NCI-H2196 treated with DMSO at 0.1 percent for 48 hours (cell line): Measurements from ENCODE around the gene INPP5A.

Experiments used
- DNase-seq: peaks from one replicate; lab custom pipeline; 2025; ENCODE audit not compliant: unreplicated experiment; lab: John Stamatoyannopoulos, UW

The INPP5A gene

DNA sequence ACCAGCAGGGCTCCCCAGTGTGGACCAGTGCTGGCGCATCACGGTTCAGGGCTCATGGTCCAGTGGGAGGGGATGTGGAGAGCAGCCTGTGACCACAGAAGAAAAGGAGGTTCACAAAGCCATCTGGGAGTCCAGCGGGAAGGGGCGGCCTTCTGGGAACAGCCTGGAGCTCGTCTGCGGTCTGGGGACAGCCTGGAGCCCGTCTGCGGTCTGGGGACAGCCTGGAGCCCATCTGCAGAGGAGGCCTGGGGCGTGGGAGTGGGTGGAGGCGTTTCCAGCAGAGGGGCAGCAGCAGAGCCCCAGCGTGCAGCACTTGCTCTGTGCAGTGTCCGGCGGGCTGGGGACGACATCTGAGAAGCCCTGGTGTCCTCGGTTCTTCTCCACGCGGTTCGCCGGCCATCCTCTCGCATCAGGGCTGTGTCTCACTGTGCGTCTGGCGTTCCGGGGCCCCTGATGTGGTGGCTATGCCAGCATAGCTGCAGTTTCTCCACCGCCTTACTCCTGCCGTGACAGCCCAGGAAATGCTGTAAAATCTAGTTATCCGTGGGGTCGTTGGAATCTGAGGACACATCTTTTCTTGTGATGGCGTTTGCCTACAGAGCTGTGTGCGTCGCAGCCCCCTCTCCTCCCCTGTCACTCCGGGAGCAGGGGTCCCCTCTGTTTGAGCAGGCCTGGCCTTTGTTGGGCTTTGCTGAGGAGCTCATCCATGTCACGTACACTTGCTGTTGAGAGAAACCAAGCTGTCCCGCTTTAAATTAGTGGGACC, 104.6 kb downstream of the INPP5A start:
- DNase-seq = no peak

DNA sequence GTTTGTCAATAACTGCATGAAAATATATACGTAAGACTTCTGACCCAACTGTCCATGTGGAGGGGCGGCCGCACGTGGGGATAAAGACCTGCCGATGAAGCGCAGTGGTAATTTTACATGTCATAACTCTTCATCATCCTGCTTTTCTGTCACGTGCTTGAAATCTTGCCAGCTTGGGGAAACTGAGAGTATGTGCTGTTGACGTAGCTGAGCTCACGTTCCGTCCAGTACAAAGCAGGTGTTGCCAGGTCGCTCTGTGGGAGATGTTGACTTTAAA, 105.1 kb downstream of the INPP5A start:
- no peak for DNase-seq

DNA sequence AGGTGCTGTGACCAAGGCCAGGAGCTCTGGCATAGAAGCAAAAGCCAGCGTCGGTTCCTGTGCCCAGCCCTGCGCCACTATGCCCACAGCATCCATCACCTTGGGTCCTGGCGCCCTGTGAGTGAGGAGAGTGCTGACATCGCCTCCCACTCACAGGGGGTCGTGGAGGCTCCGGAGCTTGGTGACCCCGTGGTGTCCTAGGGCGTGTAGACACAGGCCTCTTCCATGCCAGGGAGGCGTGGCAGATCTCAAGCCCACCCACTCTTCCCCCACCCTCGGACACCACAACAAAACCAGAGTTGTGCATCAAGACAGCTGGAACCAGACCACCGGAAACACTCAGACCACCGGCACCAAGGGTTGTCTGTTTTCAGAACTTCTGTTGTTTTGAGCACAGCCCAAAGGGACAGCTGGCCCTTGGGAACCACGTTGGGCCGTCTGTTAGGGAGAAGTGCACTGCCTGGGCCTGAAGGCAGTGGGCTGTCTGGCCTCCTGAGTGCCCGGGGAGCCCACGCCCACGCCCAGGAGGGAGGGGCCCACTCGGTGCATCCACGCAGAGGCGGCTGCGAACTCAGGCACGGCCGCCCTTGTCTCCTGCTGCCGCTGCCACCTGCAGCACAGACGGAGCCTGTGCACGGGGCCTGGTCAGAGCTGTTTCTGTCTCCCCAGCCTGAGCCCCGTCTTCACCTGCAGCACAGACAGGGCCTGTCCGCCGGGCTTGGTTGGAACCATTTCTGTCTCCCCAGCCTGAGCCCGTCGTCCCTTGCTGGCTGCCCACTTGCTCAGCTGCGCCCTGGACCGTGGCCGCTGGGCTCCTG, 106.3 kb downstream of the INPP5A start:
- DNase-seq = no peak

GRCh38 chr10:132644527-132645246, 107.1 kb downstream of the INPP5A start:
- no peak for DNase-seq

DNA sequence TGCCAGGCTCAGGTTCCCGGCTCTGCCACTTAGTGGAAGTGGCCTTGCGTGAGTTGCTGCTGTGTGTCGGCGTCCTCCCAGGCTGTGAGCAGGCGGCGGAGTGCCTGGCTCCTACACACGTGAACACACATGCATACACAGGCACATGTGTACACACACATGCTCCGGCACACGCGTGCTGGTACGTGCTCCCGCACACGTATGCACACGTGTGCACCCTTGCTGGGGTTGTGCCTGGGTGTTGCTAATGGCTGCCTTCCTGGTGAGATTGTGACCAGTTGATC, 107.6 kb downstream of the INPP5A start:
- DNase-seq = no peak

DNA sequence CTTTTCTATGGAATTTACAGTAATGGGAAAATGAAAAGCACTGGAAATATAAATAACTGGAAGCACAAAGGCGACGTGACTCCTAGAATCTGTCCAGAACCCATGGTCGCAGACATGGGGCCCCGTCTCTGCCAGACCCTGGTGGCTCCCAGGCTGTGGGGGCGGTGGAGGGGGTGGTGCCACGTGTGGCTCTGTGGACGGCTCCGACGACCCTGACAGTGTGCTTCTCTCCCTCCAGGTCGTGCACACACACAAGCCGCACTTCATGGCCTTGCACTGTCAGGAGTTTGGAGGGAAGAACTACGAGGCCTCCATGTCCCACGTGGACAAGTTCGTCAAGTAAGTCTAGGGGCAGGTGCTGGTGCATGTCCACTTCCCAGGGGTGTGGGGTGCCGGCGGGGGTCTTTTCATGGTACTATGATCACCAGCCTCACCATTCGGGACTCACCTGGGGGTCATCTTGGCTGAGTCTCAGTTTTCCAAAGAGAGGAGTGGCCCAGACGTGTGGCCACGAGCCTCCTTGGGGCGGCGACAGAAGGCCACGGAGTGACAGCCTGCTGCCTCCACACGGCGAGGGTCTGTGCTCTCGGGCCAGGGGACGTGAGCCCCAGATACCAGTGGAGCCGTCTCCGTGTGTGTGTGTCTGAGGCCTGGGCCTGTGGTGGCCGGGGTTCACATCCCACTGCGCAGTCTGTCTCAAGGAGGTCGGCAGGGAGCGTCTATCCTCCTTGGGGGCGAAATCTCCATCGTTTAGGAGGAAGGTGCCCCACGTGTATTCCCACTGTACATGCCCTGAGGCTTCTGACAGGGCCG, 108.2 kb downstream of the INPP5A start:
- no peak for DNase-seq

- DNase-seq = no peak
Observed at GRCh38 chr10:132646443-132647097, 109.0 kb downstream of the INPP5A start.

GRCh38 chr10:132647424-132647823, 109.8 kb downstream of the INPP5A start:
- DNase-seq = no peak

DNA sequence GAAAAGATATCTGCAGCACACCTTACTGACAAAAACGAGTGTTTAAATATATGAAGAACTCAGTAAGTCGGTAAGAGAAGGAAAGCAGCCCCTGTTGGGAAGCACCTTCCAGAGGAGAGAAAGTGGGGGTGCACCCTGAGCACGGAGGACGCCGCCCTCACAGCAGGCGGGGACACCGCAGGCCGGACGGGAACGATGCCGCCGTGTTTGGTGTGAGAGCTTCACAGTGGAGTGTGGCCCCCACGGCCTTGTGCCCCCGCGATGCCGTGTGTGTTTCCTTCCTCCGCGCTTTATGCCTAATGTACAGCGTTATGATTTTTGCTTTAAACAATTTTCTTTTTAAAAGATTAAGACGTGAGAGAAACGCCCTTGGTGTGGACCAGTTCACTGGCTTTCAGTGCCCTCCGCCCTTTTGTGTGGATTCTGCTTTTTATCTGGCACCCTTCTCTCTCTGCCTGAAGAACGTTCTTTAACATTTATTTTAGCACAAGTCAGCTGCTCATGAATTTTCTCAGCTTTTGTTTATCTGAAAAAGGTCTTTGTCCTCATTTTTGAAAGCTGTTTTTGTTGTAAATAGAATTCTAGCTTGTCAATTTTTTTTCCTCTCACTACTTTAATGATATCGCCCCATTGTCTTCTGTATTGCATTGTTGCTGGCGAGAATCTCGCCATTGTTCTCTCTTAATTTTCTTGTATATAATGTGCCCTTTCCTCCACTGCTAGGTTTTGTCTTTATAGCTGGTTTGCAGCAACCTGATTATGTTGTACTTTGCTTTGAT, 110.7 kb downstream of the INPP5A start:
- DNase-seq = no peak

DNA sequence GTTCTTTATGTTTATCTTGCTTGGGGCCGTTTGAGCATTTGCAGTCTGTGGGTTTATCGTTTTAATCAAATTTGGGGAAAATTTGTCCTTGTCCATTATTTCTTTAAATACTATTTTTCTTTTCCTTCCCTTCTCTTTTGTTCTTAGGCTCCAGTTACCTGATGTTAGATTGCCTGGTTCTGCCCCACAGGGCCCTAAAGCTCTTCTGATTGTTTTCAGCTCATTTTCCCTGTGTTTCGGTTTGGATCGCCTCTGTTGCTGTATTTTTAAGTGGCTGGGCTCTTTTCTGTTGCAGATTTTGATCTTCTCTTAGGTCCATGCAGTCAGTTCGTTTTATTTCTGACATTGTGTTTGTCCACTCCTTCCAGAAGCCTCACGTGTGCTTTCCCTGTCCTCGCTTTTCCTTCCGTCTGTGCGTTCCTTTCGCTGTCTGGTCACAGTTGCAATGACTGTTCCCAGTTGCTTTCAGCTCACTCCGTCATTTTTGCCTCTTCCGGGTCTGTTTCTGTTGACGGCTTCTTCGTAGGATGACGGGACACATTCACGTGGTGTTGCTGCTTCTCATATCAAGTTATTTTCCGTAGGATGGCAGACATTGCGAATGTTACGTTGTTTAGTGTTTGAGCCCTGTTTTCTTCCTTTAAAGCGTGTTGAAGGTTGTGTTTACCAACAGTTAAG, 111.4 kb downstream of the INPP5A start:
- no peak for DNase-seq

GRCh38 chr10:132649651-132650360, 112.2 kb downstream of the INPP5A start:
- DNase-seq = no peak

DNA sequence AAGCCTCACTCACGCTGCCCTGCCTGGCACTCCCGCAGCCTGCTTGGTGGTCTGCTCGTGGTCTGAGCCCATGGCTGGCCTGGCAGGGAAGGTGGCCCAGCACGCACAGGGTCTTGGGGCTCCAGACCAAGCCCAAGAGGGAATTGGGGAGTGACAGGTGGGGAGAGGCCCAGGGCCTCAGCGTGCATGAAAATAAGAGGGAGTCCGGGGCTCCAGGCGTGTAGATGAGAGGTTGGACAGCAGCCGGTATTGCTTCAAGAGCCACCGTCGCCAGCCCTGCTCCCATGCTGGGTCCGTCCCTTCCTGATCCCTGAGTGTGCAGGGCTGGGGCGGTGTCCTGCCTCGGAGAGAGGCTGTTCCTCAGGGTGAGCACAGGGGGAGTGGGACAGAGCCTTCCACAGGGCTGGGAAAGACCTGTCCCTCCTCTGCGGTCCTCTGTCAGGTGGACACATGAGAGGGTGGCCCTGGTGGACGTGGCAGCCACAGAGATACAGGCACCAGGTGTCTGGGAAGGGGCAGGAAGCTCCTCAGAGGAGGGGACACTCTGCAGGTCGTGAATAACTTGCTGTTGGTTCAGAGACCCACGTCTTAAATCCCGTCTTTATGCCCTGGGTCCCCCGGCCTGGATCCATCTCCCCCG, 113.1 kb downstream of the INPP5A start:
- DNase-seq = no peak

DNA sequence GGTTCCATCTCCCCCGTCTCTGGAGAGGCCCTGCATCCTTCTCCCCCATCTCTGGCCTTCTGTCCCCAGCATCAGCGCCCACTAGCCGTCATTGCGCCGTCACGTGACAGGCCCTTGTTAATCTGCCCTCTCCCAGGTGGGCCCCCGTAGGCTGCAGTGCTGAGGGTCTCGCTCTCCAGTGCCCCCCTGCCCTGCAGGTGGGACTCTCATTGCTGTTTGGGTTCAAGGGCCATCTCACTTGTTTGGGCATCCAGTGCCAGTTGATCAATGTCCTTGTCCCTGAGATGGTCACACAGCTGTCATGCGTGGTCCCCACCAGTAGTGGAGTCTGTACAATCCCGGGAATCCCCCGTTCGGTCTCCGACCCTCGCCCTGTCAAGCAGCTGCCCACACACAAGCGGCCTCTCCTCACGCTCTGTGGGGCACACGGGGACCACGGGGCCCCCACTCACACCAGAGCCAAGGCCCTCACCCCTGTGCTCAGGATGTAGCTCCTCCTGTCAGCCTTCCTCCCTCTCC, 114.0 kb downstream of the INPP5A start:
- no peak for DNase-seq

DNA sequence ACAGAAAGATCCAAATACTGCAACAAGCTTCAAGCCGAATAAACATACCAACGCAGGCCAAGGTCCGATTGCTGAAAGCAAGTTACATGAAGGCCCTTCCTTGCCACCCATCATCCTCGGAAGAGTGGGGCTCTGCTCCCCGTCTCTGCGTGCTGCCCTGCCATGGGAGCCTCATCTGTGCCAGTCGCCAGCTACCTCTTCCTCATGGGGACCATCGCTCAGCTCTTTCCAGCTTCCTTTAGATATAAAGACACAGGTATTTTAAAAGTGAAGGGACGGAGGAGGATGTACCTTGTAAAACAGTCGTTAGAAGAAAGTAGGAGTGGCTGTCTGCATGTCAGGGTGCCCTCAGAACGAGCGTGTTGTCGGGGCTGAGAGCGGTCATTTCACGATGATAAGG, 114.9 kb downstream of the INPP5A start:
- DNase-seq = no peak

- DNase-seq = no peak
Observed at GRCh38 chr10:132652936-132653590, 115.5 kb downstream of the INPP5A start.

DNA sequence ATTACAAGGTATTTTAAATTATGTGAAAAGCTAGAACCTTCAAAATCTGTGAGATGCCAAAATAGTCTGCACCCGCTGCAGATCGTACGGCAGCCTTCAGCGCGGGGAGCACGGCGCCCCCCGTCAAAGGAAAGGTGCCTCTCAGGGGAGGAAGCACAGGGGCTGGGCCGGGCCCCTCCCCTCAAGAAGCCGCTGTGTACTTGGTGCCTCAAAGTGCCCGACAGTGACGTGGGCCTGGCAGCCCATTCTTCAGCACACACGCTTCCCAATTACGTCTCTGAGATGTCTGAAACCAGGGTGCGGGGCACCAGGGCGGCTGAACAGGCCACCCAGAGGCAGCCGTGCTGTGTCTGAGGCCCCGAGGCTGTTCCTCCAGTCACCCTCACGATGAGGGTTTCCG, 116.1 kb downstream of the INPP5A start:
- DNase-seq = no peak

GRCh38 chr10:132654121-132654571, 116.6 kb downstream of the INPP5A start:
- DNase-seq = no peak
